PC-9 (cell line): Measurements from ENCODE around the gene CNGB1. TPM values are rescaled to one million over a fixed set of nuclear protein-coding genes. Genes with fewer than 3 reads are reported as not detected.
A peak's percentile ranks its signal among the peaks of the same experiment; 100 is the strongest.

Experiments
- BruUV-seq: library from RNA; stranded (reverse); fragments of 400-500 nt; replicated peaks from 2 replicates; lab custom pipeline; 2021; lab: Mats Ljungman, UMichigan
- CTCF ChIA-PET: fragments of 300-600 bp; sonication (Branson Sonifier 250); formaldehyde crosslinking; loops from one replicate; lab custom pipeline; 2022; ENCODE audit warnings: antibody characterized with exemption; lab: Charles Lee
- POLR2A ChIA-PET: fragments of 300-600 bp; sonication (Branson Sonifier 250); formaldehyde crosslinking; loops from one replicate; lab custom pipeline; 2022; ENCODE audit warnings: antibody characterized with exemption; ENCODE audit not compliant: unreplicated experiment; lab: Charles Lee
- DNase-seq, 2 experiments: peaks; one replicate each; pipeline versions ENCODE4 v3.0.0 to v3.0.0-alpha.2; 2015 to 2022; ENCODE audit warnings: mixed read lengths in 1 of 2
- H2AFZ ChIP-seq: fragments of 200-600 bp; sonication (generic); 2 replicates; pipeline ENCODE4 v1.8.1; 2017; ENCODE audit warnings: antibody characterized with exemption
- H3F3A ChIP-seq: fragments of 200-600 bp; sonication (generic); 2 replicates; pipeline ENCODE4 v1.8.1; 2017; ENCODE audit warnings: antibody characterized with exemption, mild to moderate bottlenecking, low read depth; ENCODE audit not compliant: insufficient read depth
- H3K27ac ChIP-seq: fragments of 200-600 bp; sonication (generic); 2 replicates; pipeline ENCODE4 v1.6.1; 2016; ENCODE audit warnings: mixed run types
- H3K27me3 ChIP-seq: fragments of 200-600 bp; sonication (generic); 2 replicates; pipeline ENCODE4 v1.6.1; 2016; ENCODE audit warnings: low read depth, mixed run types; ENCODE audit not compliant: insufficient read depth
- H3K36me3 ChIP-seq: fragments of 200-600 bp; sonication (generic); 2 replicates; pipeline ENCODE4 v1.6.1; 2016; ENCODE audit warnings: low read depth, mixed run types
- H3K4me1 ChIP-seq: fragments of 200-600 bp; sonication (generic); replicated peaks from 2 replicates; pipeline ENCODE4 v1.6.1; 2016; ENCODE audit warnings: mixed run types; ENCODE audit not compliant: insufficient read depth
- H3K4me2 ChIP-seq: fragments of 200-600 bp; sonication (generic); 2 replicates; pipeline ENCODE4 v1.6.1; 2017; ENCODE audit warnings: mixed run types
- H3K4me3 ChIP-seq: fragments of 200-600 bp; sonication (generic); 2 replicates; pipeline ENCODE4 v1.6.1; 2016; ENCODE audit warnings: mixed run types
- H3K79me2 ChIP-seq: fragments of 200-600 bp; sonication (generic); 2 replicates; pipeline ENCODE4 v1.6.1; 2017; ENCODE audit warnings: low read depth, mixed run types
- H3K9me2 ChIP-seq: fragments of 200-600 bp; sonication (generic); 2 replicates; pipeline ENCODE4 v1.8.1; 2017; ENCODE audit warnings: mild to moderate bottlenecking; ENCODE audit not compliant: insufficient read depth
- H3K9me3 ChIP-seq: fragments of 200-600 bp; sonication (generic); 2 replicates; pipeline ENCODE4 v1.8.1; 2016; ENCODE audit warnings: low read depth; ENCODE audit not compliant: insufficient read depth
- H4K20me1 ChIP-seq: fragments of 200-600 bp; sonication (generic); 2 replicates; pipeline ENCODE4 v1.8.1; 2017; ENCODE audit not compliant: insufficient read depth
- CTCF ChIP-seq: fragments of 200-600 bp; sonication (generic); conservative IDR thresholded peaks from 2 replicates; pipeline ENCODE4 v1.6.1; 2017; ENCODE audit warnings: mixed run types, antibody characterized with exemption, mild to moderate bottlenecking, moderate library complexity
- EZH2 ChIP-seq: fragments of 200-600 bp; sonication (generic); IDR thresholded peaks from 2 replicates; pipeline ENCODE4 v1.8.0; 2017; ENCODE audit warnings: antibody characterized with exemption, low read depth
- intact Hi-C: fragments of 100-400 bp; cut with micrococcal nuclease; formaldehyde crosslinking; loops from one replicate; pipeline ENCODE4 v1.10.0; 2022; ENCODE audit not compliant: unreplicated experiment
- total RNA-seq: library from RNA; stranded (reverse); gene quantifications from 2 replicates; pipeline ENCODE4 v1.2.3, GENCODE V29; 2021

The CNGB1 gene
- total RNA-seq, 1 experiment from 2014 or later: 1.1 TPM

GRCh38 chr16:57916735-57917438 lies 54.0 kb downstream of the CNGB1 start:
- H3F3A ChIP-seq: peaks cover 34% of the 10 kb centered on the region
- no peaks in the 10 kb centered on the region for H3K27me3 ChIP-seq
- no peak overlapping the region for H2AFZ ChIP-seq
- peak overlapping the region; percentile 61 for H3K4me2 ChIP-seq
- CTCF ChIA-PET: no interaction called here
- no TSS peak for BruUV-seq
- no peaks in the 10 kb centered on the region for H4K20me1 ChIP-seq
- POLR2A ChIA-PET: interaction anchor here (0.8 kb wide), 1 partner anchor 77 kb away, joined by 3 read pairs; no protein-coding TSS in a partner anchor
- H3K9me2 ChIP-seq: no peaks in the 10 kb centered on the region
- intact Hi-C loops: loop anchor here (5.0 kb wide), 1 partner anchor 80 kb away; no protein-coding TSS in a partner anchor
- H3K4me3 ChIP-seq: peak overlapping the region; percentile 3; the same call in 1 of the 2 replicates
- H3K27ac ChIP-seq: peak overlapping the region; percentile 33; the same call in 1 of the 2 replicates
- TF ChIP-seq CTCF (no peak), EZH2 (no peak)
- peak; percentile 82 to 97 for DNase-seq
- no peaks in the 10 kb centered on the region for H3K36me3 ChIP-seq
- H3K9me3 ChIP-seq: no peaks in the 10 kb centered on the region
- peaks cover 27% of the 10 kb centered on the region for H3K4me1 ChIP-seq
- H3K79me2 ChIP-seq: no peaks in the 10 kb centered on the region

- Histone ChIP-seq H4K20me1 (no peaks in the 10 kb centered on the region), H3K27me3 (no peaks in the 10 kb centered on the region), H3K4me3 (no peak overlapping the region), H3F3A (peaks cover 41% of the 10 kb centered on the region), H3K9me3 (no peaks in the 10 kb centered on the region), H3K79me2 (no peaks in the 10 kb centered on the region), H3K9me2 (no peaks in the 10 kb centered on the region), H3K36me3 (no peaks in the 10 kb centered on the region), H3K27ac (no peak overlapping the region), H2AFZ (no peak overlapping the region), H3K4me1 (peaks cover 36% of the 10 kb centered on the region), H3K4me2 (peak overlapping the region; percentile 61)
- intact Hi-C loops: loop anchor here (5.0 kb wide), 1 partner anchor 81 kb away; no protein-coding TSS in a partner anchor
- POLR2A ChIA-PET: interaction anchor here (0.8 kb wide), 1 partner anchor 78 kb away, joined by 3 read pairs; no protein-coding TSS in a partner anchor
- no peak for DNase-seq
- CTCF ChIA-PET: no interaction called here
- TF ChIP-seq CTCF: no peak
- TF ChIP-seq EZH2: no peak
- BruUV-seq: no TSS peak
Observed at GRCh38 chr16:57915811-57916488, 55.0 kb downstream of the CNGB1 start.

GRCh38 chr16:57915267-57915666 lies 55.7 kb downstream of the CNGB1 start:
- TF ChIP-seq CTCF (no peak), EZH2 (no peak)

More at GRCh38 chr16:57915267-57915666, 55.7 kb downstream of the CNGB1 start:
- H3K36me3 ChIP-seq: no peaks in the 10 kb centered on the region
- no peak overlapping the region for H3K4me3 ChIP-seq
- H3K4me2 ChIP-seq: no peak overlapping the region
- no peaks in the 10 kb centered on the region for H3K9me3 ChIP-seq
- no TSS peak for BruUV-seq
- no peaks in the 10 kb centered on the region for H3K9me2 ChIP-seq
- no peak overlapping the region for H2AFZ ChIP-seq
- no peaks in the 10 kb centered on the region for H3K79me2 ChIP-seq
- ChIA-PET POLR2A (no interaction called here), CTCF (no interaction called here)
- no peak for DNase-seq
- H3K27me3 ChIP-seq: no peaks in the 10 kb centered on the region
- peaks cover 48% of the 10 kb centered on the region for H3F3A ChIP-seq
- H4K20me1 ChIP-seq: no peaks in the 10 kb centered on the region
- H3K27ac ChIP-seq: no peak overlapping the region
- intact Hi-C loops: loop anchor here (5.0 kb wide), 1 partner anchor 82 kb away; no protein-coding TSS in a partner anchor
- peaks cover 41% of the 10 kb centered on the region for H3K4me1 ChIP-seq
